Urothelium cell line (cell line): ENCODE data around the gene PPP4R1.
"Not testable (repeated sequence)": the region's sequence is repeated elsewhere in the genome, so short reads cannot be mapped to it uniquely, and the experiment has no call there.

ENCODE experiments used
- DNase-seq: peaks from one replicate; pipeline ENCODE4 v3.0.0; 2011; ENCODE audit warnings: low spot score, mixed read lengths
- FAIRE-seq: peaks from 2 replicates; lab custom pipeline; 2011; peaks lifted over from hg19 to GRCh38; lab: Jason Lieb, UNC

PPP4R1 gene

DNA sequence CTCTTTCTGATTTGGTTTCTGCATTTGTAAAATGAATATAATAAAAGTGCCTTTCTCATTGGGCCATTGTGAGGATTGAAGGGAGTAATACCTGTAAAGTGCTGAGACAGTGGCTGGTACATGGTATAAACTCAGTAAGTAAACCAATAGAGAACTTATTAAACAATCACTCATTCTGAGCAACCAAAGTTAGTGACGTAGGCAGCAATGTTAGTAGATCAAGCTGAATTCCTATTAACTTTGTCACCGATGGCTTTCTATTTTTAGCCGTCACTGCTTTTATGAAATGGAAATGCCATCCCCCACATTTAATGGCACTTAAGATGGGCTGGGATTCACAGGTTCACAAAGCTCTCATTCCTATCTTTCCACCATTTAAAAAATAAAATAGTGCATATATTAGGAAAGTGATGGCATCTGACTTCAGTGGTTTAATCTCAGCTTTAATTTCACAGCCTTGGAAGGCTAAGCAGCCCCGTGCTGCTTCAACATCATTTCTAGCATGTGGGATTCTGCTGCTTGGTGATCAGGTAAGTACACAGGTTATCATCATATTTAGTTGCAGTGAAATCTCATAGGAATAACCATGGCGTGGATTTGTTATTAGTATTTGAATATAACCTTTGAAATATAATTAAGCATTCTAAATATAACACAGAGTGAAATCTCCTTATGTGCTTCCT lies 17.6 kb upstream of the PPP4R1 start:
- DNase-seq = peak; percentile 73
- FAIRE-seq = peak; percentile 86

GRCh38 chr18:9630444-9630843 lies 16.1 kb upstream of the PPP4R1 start:
- peak; percentile 77 for FAIRE-seq
- DNase-seq = no peak

- DNase-seq = no peak
- FAIRE-seq = no peak
These were observed 15.3 kb upstream of the PPP4R1 start for GRCh38 chr18:9629709-9630108.

GRCh38 chr18:9628984-9629383 lies 14.6 kb upstream of the PPP4R1 start:
- no peak for FAIRE-seq
- DNase-seq = no peak

DNA sequence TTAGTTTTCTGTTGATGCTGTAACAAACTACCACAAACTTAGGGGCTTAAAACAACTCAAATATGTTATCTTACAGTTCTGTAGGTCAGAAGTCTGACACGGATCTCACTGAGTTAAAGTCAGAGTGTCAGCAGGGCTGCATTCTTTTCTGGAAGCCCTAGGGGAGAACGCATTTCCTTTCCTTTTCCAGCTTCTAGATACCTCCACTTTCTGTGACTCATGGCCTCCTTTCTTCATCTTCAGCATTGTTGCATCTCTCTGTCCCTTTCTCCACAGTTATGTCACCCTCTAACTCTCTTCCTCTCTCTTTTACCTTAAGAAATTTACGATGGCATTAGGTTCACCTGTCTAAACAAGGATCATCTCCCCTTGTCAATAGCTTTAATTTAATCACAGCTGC lies 13.3 kb upstream of the PPP4R1 start:
- DNase-seq (no peak), FAIRE-seq (peak; percentile 32)

GRCh38 chr18:9619990-9620389 lies 5.6 kb upstream of the PPP4R1 start:
- no peak for DNase-seq
- FAIRE-seq = no peak

GRCh38 chr18:9619545-9619944 lies 5.2 kb upstream of the PPP4R1 start:
- no peak for FAIRE-seq
- no peak for DNase-seq

DNA sequence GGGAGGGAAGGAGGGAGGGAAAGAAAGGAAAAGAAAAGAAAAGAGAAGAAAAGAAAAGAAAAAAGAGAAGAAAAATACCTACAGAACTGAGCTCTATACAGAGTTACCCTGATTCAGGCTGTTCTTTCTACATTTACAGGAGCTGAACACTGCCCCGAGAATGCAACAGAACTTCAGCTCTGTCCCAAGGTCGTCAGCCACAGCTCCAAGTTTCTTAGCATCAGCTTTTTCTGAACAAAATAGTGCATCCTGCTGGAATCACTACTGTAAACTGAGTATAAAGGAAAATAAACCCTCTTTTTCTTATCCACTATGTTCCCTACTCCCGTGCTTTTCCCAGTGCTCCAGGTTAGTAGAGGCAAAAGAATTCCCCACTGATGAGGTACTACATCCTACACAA lies 4.7 kb upstream of the PPP4R1 start:
- DNase-seq = no peak
- no peak for FAIRE-seq

DNA sequence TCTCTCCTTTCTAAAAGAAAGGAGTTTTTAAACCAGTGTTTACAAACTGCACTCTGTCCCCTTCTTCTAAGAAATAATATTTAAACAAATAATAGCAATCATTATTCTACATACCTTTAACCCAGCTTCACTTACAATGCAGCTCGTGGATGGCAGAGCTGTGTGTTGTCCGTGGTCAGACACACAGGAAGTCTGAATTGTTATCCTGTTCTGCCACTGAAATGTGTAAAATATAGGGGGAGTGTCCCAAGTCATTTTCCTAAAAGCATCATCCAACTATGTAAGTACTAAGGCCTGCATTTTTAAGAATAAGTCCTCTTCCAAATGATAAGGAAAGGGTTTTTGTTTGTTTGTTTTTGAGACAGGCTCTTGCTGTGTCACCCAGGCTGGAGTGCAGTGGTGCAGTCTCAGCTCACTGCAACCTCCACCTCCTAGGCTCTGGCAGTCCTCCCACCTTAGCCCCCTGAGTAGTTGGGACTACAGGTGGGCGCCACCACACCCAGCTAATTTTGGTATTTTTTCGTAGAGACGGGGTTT lies 2.7 kb upstream of the PPP4R1 start:
- DNase-seq (no peak), FAIRE-seq (no peak)

- FAIRE-seq (no peak), DNase-seq (no peak)
These were observed 1.7 kb upstream of the PPP4R1 start for GRCh38 chr18:9616049-9616448.

GRCh38 chr18:9615280-9615797 lies 980 bp upstream of the PPP4R1 start:
- FAIRE-seq = no peak

DNA sequence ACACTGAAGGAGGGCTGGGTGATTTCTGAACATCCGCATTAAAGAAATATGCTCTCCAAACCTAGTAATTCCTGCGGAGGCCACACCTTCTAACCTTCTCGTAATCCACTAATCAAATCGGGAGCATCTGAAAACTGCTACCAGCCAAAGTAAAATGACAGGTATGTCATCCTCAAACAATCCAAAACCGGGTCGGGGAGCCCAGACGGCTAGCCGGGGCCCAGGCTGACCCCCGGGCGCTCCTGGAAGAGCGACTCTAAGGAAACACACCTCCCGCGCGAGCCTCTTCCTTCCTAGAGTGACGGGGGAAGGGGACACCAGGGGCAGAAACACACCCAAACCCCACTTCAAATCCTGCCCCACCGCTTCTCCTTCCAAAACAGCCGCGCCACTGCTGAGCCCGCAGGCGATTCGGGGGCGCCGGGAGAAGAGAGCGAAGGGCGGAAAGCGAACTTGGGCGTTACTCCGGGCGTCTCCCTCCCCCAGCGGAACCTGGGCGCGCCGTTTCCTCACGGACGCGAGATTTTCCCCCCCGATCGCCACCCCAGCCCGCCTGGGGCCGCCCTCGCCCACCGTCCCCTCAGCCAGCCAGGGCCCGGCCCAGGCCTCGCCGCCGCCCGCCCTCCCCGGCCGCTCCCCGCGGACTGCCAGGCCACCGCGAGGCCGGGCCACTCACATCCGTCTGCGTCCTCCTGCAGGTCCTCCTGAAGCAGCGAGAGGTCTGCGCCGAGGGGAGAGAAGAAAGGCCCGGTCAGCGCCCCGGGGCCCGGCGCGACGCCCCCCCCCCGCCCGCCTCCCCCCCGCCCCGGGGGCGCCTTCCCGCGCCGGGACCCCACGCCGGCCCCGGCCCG lies 584 bp downstream of the PPP4R1 start:
- FAIRE-seq (peak; percentile 77), DNase-seq (peak; percentile 73)

More at GRCh38 chr18:9615280-9615797, 980 bp upstream of the PPP4R1 start:
- no peak for DNase-seq

GRCh38 chr18:9612977-9613376 lies 1.4 kb downstream of the PPP4R1 start:
- DNase-seq = no peak
- FAIRE-seq = no peak

DNA sequence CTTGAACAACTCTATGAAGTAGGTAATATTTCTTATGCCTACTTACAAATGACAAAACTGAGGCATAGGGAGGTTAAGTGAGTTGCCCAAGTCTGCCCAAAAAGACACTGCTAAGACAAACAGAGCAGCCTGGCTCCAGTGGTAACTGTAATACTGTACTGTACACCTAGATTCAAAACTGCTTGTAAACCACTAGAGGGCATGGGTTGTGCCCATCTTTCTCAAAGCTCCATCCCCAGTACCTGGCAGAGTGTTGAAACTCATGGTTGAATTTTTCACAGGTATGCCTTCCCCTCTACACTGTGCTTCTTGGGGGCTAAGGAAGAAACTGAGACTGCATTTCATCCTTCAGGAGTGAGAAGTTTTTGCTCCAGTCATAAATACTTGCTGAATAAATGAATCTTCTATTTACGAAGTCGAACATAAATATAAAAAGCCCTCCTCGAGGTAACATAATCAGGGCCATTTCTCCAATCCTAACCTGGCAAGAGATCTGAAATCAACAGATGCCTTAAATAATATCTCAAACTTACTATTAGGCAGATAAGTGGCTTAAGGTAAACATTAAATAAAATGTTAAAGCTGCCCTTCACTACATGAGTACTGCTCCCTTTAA lies 2.0 kb downstream of the PPP4R1 start:
- DNase-seq (peak; percentile 77), FAIRE-seq (no peak)

DNA sequence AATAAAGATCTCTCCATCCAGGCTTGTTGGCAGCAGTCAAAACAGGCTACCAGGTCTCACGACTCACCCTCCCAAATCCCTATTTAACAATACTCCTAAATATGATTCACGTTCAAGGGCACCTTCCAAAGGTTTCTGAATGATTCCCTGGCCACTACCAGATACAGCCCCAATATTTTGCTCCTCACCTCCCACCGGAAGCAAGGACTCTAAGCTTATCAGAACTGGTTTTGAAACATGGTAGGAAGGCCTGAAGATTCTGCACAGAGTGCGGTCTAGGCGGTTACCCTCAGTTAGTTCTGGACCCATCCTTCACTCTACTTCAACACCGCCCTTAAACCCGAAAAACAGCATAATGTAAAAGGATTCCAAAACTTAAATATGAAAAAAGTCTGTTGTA lies 5.2 kb downstream of the PPP4R1 start:
- FAIRE-seq (no peak), DNase-seq (no peak)

- DNase-seq (no peak), FAIRE-seq (no peak)
These were observed 5.6 kb downstream of the PPP4R1 start for GRCh38 chr18:9608728-9609127.

GRCh38 chr18:9608298-9608697 lies 6.1 kb downstream of the PPP4R1 start:
- no peak for DNase-seq
- no peak for FAIRE-seq

- DNase-seq, FAIRE-seq: not testable (repeated sequence)
These were observed 7.2 kb downstream of the PPP4R1 start for GRCh38 chr18:9607111-9607510.

DNA sequence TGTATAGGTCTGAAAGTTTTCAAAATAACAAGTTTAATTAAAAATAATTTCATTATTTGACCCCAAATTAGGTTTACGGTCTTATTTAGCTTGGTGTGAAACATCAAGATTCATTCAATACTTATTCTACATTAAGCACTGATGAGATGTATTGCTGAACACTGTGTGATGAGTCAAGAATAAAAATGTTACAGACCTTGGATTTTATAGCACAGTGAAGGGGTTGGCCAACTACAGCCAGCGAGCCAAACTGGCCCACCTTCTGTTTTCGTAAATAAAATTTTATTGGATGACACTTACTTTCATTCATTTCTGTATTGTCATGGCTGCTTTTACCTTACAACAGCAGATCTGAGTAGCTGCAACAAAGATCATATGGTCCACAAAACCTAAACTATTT lies 8.3 kb downstream of the PPP4R1 start:
- DNase-seq (no peak), FAIRE-seq (no peak)

DNA sequence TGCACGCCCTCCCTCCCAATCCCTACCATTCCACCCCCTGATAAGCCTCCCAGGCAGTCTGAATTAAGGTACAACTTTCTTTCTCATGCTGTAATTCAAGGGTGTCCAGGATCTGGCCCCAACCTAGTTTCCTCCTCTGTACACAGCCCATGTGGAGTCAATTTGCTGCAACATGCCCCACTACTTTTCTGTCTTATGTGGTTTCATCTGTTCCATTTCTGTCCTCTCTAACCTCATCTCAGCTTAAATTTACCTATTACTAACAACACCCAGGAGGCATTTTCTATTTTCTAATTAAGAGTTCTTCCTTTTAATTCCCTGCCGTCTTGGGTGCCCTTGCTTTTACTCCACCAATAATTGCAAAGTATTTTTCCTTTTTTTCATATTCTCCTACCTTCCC lies 10.0 kb downstream of the PPP4R1 start:
- FAIRE-seq = no peak
- DNase-seq = no peak

DNA sequence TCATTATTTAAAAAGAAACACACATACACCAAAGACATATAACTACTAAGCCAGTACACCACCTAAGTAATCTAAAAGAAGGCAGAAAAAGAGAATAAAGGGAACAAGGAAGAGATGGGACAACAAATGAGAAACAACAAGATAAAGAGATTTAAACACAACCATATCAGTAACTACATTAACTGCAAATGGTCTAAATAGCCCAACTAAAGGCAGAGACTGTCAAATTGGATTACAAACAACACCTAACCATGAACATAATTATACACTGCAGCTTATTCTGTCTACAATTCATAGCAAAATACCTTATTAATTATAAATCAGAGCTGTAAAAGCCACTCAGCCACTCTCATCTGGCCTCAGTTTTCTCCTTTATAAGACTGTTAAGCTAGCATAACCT lies 15.0 kb downstream of the PPP4R1 start:
- no peak for DNase-seq
- FAIRE-seq = no peak
